Measurements from ENCODE around the gene GUCY2D. TPM values are rescaled to one million over a fixed set of nuclear protein-coding genes. Genes with fewer than 3 reads are reported as not detected.

Gene GUCY2D
- total and polyA plus RNA-seq, 2 experiments from 2014 or later = 0.07 to 0.08 TPM

- Histone ChIP-seq H4K20me1 (replicated peaks; ENCODE audit: insufficient read depth) (no peaks in the 10 kb centered on the region), H3F3A (replicated peaks; ENCODE audit: low read depth) (0 out of 2 replicates have a peak, but pooled peaks cover 3% of the 10 kb centered on the region), H3K4me3 (no peak overlapping the region), H3K36me3 (ENCODE audit: insufficient read depth) (no peaks in the 10 kb centered on the region), H3K4me2 (no peak overlapping the region), H3K4me1 (ENCODE audit: insufficient read depth) (no peaks in the 10 kb centered on the region; the same call in 1 of the 2 replicates), H3K9me2 (ENCODE audit: insufficient read depth) (no peaks in the 10 kb centered on the region), H2AFZ (no peak overlapping the region), H3K27ac (ENCODE audit: low read depth) (no peak overlapping the region), H3K27me3 (ENCODE audit: insufficient read depth) (peaks cover 32% of the 10 kb centered on the region), H3K79me2 (replicated peaks; ENCODE audit: insufficient read depth) (no peaks in the 10 kb centered on the region)
- Mint-ChIP-seq H3K36me3 (ENCODE audit: low read depth) (no peaks in the 10 kb centered on the region), H3K27ac (no peak overlapping the region), H3K4me3 (no peak overlapping the region), H3K27me3 (ENCODE audit: insufficient read depth, low read depth, poor library complexity) (peaks cover 5% of the 10 kb centered on the region), H3K9me3 (no peaks in the 10 kb centered on the region; the same call in 2 of the 3 replicates), H3K4me1 (peaks cover 9% of the 10 kb centered on the region)
- TF ChIP-seq CTCF (conservative IDR thresholded peaks at IDR 0.05; ENCODE audit: low read depth in 2 of 2) (peak; percentile 75 to 79), ZNF331 (CRISPR knock-in tag; IDR thresholded peaks at IDR 0.05; ENCODE audit: low read depth) (no peak)
- peak; percentile 13; the same call in 2 of the 3 replicates for ATAC-seq
- peak; percentile 79 for DNase-seq (ENCODE audit: low spot score)
Observed at GRCh38 chr17:8041249-8041928, 39.0 kb downstream of the GUCY2D start.

GRCh38 chr17:8041979-8042378 lies 39.6 kb downstream of the GUCY2D start:
- H2AFZ ChIP-seq = no peak overlapping the region
- ATAC-seq = no peak

More at GRCh38 chr17:8041979-8042378, 39.6 kb downstream of the GUCY2D start:
- Histone ChIP-seq H3K4me1 (ENCODE audit: insufficient read depth) (no peaks in the 10 kb centered on the region; the same call in 1 of the 2 replicates), H3F3A (replicated peaks; ENCODE audit: low read depth) (0 out of 2 replicates have a peak, but pooled peaks cover 3% of the 10 kb centered on the region), H3K36me3 (ENCODE audit: insufficient read depth) (no peaks in the 10 kb centered on the region), H3K4me2 (no peak overlapping the region), H3K79me2 (replicated peaks; ENCODE audit: insufficient read depth) (no peaks in the 10 kb centered on the region), H3K9me2 (ENCODE audit: insufficient read depth) (no peaks in the 10 kb centered on the region), H3K27me3 (ENCODE audit: insufficient read depth) (peaks cover 32% of the 10 kb centered on the region), H4K20me1 (replicated peaks; ENCODE audit: insufficient read depth) (no peaks in the 10 kb centered on the region), H3K4me3 (no peak overlapping the region), H3K27ac (ENCODE audit: low read depth) (no peak overlapping the region)
- peaks cover 5% of the 10 kb centered on the region for H3K27me3 Mint-ChIP-seq (ENCODE audit: insufficient read depth, low read depth, poor library complexity)
- DNase-seq (ENCODE audit: low spot score) = no peak
- TF ChIP-seq CTCF (conservative IDR thresholded peaks at IDR 0.05; ENCODE audit: low read depth in 2 of 2) (no peak), ZNF114 (CRISPR knock-in tag; IDR thresholded peaks at IDR 0.05) (no peak), ZNF462 (CRISPR knock-in tag; IDR thresholded peaks at IDR 0.05) (no peak), EZH2 (IDR thresholded peaks at IDR 0.05; ENCODE audit: low read depth, unreplicated experiment) (no peak), NANOG (IDR thresholded peaks at IDR 0.05; ENCODE audit: borderline replicate concordance) (no peak), ETS1 (IDR thresholded peaks at IDR 0.05) (no peak), ZNF331 (CRISPR knock-in tag; IDR thresholded peaks at IDR 0.05; ENCODE audit: low read depth) (no peak)
- H3K4me3 Mint-ChIP-seq = no peak overlapping the region
- no peaks in the 10 kb centered on the region for H3K36me3 Mint-ChIP-seq (ENCODE audit: low read depth)
- H3K9me3 Mint-ChIP-seq = no peaks in the 10 kb centered on the region; the same call in 2 of the 3 replicates
- H3K4me1 Mint-ChIP-seq = peaks cover 9% of the 10 kb centered on the region
- no peak overlapping the region for H3K27ac Mint-ChIP-seq

All from GM23338 (cell line).